Left colon (tissue), 2 donors: ENCODE measurements around the gene MS4A18. TPM values are rescaled to one million over a fixed set of nuclear protein-coding genes. Genes with fewer than 3 reads are reported as not detected.

ENCODE experiments used
- ATAC-seq: fragments of 200-7000 bp; cut with Tn5 transposase; one replicate; pipeline ENCODE4 v1.9.1; 2020; ENCODE audit warnings: mild to moderate bottlenecking, moderate library complexity
- DNase-seq, 2 donors: peaks; one replicate each; pipeline ENCODE4 v3.0.0-alpha.2; 2020
- intact Hi-C, 2 donors: fragments of 100-400 bp; cut with DNase I in 1 of 2; cut with micrococcal nuclease in 1 of 2; formaldehyde crosslinking; loops; one replicate each; pipeline versions ENCODE4 v1.11.2 to v1.14.0; 2022; cut with DNase I, micrococcal nuclease
- total RNA-seq, 2 donors: library from RNA; stranded (reverse); fragmentation: NEBNext Ultra II Directional; extraction: Animal tissue kit (Norgen Biotek cat#: 25700); gene quantifications; one replicate each; pipeline ENCODE4 v1.2.1, GENCODE V29; 2021
- donor health status: DM: no; HTN: no; CAD: no.
- donor health status: DM: yes; HTN: yes; CAD: no.

The MS4A18 gene
- total RNA-seq, 2 donors from 2014 or later = not detected

DNA sequence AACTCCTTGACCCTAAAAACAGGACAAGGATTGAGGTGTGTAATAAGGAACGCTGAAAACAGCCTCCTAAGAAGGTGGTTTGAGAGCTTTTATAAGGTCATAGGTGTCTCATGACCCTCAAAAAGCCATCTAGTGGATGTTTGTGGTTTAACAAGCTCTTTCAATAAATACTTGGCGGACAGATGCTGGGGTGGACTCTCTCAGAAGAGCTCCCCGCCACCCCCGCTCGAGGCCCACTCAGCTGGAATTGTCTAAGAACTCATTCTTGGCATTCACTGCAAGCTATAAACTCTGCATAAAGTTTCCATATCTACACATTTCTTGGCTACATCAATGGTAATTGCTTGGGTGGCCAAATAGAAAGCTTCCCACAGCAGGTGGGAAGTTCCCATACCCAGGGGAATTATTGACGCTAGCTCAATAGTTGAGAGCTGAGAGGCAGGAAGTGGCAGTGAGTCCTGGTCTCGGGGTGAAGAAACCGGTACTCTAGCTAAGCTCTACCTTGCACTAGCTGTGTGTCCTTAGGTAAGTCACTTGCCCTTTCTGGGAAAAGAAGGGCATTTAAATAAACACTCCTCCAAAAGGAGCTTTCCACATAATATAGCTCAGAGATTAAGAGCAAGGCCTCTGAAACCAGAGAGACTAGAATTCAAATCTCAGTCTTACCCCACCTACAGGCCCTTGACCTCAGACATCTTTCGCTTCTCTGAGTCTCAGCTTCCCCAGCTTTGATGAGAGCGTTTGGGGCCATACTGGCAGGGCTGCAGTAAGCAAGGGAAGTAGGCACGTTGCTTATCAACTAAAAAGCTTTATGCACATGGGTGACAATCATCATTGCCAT is 38.6 kb downstream of the MS4A18 start:
- DNase-seq = no peak
- peak; percentile 42 for ATAC-seq
- intact Hi-C loops = no loop called here

DNA sequence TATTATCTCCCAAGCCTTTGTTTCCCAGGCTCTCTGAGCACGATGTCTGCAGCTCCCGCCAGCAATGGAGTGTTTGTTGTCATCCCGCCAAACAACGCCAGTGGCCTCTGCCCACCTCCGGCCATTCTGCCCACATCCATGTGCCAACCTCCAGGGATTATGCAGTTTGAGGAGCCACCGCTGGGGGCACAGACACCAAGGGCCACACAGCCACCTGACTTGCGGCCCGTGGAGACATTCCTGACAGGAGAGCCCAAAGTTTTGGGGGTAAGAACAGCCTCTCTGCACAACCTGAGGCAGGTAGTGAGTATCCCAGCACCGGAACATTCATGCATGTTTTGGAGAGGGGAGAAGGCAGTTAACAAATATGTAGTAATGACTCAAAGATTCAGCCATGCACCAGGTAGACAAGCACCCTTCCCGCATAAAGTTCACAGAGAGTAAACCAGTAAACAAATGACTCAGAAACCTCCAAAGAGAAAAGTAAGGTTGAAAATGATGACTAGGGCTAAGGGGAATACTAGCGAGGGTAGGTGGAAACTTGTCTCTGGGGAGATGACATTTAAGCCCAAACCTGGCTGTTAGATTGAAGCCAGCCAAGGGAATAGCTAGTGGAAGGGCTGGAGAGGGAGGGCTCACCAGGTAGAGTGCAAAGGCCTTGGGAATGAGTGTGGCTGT is 39.3 kb downstream of the MS4A18 start:
- ATAC-seq (no peak), DNase-seq (no peak)
- intact Hi-C loops = no loop called here

DNA sequence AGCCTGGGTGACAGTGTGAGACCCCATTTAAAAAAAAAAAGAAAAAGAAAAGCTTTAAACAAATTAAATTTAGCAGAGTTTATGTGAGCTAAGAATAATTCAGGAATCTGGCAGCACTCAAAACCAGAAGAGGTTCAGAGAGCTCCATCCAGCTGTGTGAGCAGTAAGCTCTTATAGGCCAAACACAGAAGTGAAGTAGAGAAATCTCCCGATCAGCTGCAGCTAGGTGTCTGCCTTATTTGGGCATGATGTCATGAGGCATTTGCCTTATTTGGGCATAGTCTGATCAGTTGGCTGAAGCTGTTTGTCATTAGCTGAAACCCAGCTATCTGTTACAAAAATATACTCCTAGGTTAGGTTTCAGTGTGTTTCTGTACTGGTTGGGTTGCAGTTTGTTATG is 40.4 kb downstream of the MS4A18 start:
- ATAC-seq (no peak), DNase-seq (no peak)
- intact Hi-C loops = no loop called here

DNA sequence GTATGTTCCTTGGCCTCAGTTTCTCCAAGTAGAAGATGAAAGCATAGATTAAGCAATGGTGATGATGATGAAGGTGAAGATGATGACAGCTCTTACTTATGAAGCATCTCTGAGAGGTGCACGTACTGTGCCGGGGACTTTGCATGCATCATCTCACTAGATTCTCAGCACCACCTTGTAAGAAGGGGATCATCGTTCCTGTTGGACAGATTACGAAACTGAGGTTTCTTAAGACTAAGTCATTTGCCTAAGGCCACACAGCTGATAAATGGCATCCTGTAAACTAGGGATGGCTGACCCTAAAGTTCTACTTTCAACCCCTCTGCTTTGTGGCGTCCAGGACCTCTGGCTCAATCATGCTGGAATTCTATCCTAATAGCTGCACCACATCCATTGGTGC is 40.8 kb downstream of the MS4A18 start:
- intact Hi-C loops = no loop called here
- ATAC-seq = no peak
- DNase-seq = no peak

DNA sequence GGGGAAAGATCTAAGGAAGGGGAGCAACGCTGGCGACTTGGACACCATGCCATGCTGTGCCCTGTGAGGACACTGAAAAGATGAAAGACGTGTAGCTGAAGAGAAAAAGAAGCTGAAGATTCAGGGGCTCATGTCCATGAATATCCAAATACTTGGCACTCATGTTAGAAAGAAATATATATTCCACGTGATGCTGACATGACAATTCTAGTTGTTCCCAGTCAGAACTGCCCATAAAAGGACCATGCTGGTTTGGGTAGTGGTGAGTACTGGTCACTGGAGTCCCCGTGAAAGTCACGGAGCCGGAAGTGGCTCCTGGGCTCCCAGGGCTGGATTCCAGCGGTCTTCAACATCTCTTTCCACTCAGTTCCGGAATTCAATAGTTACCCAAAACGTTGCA is 42.0 kb downstream of the MS4A18 start:
- ATAC-seq = no peak
- DNase-seq = no peak
- intact Hi-C loops = no loop called here

DNA sequence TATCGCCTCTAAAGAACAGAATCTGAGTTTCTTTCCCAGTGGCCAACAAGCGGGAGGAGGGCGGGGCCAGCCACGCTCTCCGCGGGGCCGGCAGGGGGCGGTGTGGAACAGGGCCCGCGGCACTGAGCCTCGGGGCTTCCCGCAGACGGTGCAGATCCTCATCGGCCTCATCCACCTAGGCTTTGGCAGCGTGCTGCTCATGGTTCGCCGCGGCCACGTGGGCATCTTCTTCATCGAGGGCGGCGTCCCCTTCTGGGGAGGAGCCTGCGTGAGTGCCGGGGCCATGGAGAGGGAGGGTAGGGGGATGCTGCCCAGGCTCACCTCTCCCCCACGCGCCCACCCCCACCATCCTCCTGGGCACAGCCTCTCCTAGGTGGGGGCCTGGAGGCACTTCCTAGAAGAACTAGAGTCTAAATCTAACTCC is 42.9 kb downstream of the MS4A18 start:
- DNase-seq = no peak
- intact Hi-C loops = no loop called here

DNA sequence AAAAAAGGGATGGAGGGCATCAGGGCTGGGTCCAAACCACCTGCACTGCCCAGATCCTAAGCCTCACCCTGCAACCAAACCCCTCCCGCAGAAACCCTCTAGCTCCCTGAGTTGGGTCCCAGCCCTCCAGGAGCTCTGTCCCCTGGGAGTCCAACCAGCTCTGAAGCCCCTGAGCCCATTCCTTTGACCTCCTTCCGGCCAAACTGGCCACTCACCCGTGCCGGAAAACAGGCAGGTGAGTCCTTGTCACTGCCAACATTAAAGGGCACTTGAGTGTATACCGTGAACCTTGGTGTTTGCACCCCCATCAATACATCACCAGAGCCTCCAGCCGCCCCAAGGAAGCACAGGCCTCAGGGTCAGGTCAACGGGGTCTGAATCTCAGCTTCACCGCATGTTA is 43.7 kb downstream of the MS4A18 start:
- DNase-seq = no peak

More for the DNA sequence above, 42.9 kb downstream of the MS4A18 start:
- ATAC-seq = peak; percentile 55

DNA sequence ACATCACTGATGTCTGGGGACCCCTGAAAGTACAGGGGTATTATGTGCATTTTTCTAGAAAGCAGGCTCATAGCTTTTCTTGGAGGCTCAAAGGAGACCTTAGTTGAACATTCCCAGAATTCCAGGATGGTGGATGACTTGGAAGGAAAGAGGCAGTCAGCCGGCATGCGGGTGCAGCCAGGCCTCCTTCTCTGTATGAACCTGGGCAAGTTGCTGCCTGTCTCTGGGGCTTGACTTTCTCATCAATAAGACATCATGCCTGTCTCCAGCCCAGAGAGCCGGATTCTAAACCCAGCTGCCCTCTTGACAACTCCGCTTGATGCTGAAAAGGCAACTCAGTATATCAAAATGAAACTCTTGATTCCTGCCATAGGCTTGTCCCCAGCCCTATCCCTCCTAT is 44.8 kb downstream of the MS4A18 start:
- intact Hi-C loops = no loop called here
- no peak for DNase-seq
- ATAC-seq = no peak

More for the DNA sequence above, 43.7 kb downstream of the MS4A18 start:
- intact Hi-C loops = no loop called here
- ATAC-seq = no peak

DNA sequence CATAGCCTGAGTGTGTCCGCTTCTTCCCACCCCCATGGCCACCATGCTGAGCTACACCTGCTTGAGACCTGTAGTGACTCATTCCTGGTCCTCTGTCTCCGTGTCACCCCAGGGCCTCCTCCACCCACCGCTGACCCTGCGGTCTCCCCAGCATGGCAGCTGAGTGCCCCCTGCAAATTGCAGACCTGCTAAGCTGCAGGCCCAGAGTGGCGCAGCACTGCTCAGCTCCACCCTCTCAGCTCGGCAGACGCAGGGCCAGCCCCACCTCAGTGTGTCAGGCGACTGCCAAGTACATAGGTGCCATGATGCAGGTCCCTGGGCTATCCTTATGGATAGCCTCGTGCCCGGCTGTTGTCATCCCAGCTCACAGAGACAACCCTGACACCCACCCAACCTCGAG is 45.3 kb downstream of the MS4A18 start:
- ATAC-seq (no peak), DNase-seq (no peak)
- intact Hi-C loops = no loop called here

DNA sequence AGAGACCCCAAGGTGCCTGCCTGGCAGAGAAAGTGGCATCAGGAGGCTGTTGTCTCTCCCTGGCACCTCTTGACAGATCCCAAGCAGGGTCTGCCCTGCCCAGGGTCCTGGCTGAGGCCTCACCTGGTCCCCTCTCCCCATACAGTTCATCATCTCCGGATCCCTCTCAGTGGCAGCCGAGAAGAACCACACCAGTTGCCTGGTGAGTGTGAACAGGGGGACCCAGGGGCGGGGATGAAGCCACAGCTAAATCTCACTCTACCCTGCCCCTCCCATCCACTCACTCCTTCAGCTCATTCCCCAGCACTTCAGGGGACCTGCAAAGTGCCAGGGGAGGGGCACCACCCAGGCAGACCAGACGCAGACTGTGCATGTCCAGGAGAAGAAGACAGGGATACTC is 46.6 kb downstream of the MS4A18 start:
- ATAC-seq (no peak), DNase-seq (no peak)
- intact Hi-C loops = no loop called here

DNA sequence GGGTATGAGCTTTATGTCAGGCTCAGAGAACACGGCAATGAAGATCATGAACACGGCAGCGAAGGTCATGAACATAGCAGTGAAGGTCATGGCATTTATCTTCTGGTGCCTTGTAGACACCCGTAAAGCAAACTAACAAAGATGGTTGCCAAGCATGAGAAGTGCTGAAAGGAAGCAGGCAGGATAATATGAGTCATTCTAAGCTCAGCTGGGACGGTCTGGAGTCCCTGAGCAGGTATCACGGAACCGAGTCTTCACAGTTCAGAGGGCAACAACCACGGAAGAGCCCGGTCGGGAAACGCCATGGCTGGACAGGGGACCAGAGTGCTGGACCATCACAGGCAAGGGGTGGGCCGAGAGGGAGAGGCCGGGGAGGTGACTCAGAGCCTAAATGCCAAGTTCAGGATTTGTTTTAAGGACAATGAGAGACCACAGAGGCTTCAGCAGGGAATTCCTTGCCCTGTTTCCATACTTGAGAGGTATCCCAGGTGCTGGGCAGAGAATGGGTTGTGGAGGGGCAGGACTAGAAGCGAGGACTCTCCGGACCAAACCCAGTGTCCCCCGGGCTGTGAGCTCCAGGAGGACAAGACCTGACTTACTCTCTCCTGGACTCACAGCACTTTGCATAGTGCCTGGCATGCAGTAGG is 47.5 kb downstream of the MS4A18 start:
- no peak for DNase-seq
- ATAC-seq = no peak
- intact Hi-C loops = no loop called here

DNA sequence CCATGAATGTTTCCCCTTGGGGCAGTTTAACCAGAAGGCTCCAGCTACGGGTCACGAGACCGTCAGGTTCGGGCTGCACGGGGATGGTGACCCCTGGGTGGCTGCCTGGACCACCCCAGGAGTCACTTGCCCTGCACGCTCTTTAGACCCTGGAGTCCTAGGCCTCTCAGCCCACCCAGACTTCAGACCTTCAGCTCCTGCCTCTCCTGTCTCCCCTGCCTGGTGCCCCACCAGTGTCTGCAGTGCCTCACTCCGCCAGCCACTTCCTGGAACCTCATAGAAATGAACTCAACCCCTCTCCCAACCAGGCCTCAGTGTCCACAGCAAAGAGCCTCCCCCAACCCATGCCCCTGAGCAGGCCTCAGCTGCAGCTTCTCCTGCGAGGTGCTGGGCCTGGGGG is 48.1 kb downstream of the MS4A18 start:
- DNase-seq (no peak), ATAC-seq (no peak)
- intact Hi-C loops = no loop called here

DNA sequence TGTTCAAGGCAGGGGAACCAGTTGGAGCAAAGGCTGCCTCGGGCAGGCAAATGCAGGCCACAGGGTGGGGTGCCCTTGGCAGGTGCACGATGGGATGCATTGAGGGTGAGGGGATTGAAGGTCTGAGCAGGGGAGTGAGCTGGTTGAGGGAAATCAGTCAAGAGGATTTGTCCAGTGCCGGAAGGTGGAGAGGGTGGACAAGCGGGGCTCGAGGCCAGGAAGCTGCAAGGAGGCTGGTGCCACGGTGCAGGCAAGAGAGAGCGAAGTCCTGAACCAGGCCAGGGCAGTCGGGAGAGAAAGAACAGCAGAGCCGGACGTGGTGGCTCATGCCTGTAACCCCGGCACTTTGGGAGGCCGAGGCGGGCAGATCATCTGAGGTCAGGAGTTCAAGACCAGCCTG is 50.2 kb downstream of the MS4A18 start:
- ATAC-seq (no peak), DNase-seq (no peak)
- intact Hi-C loops = no loop called here

DNA sequence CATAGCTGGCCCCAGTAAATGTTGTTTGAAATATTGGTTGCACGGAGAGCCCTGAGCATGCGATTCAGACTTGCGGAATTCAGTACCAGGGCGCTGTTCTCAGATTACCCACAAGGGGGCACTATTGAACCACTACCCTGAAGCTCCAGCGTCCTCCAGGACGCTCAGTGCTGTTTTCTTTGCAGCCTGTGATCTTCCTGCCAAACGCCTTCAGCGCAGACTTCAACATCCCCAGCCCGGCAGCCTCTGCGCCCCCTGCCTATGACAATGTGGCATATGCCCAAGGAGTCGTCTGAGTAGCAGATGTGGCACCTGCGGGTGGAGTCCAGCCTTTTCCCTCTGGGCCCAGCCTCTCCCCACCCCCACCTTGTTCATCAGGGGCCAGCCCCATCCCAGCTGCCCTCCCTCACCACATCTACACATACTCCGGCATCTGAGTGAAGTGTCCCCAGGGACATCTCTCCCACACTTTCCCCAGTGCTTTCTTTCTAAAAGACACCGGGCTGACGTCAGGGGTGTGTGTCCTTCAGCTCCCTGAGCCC is 51.0 kb downstream of the MS4A18 start:
- ATAC-seq (peak; percentile 88), DNase-seq (peak; percentile 75 to 88)
- intact Hi-C loops = no loop called here

DNA sequence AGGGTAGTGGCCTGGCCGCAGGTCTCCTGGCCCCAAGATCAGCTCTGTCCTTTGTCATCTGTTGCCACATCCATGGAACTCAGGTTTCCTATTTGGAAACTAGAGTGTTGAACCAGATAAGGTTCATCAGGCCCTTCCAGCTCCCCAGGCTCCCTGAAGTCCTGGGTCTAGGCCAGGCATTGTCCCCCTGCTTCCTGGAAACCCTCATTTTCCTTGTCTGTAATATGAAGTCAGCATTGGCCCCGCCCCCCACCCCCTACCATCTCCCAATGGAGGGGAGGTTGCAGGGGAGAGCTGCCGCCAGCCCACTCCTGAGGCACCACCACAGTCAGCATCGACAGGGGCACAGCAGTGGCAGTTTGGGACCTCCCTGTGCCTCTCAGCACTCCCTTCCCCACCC is 51.6 kb downstream of the MS4A18 start:
- DNase-seq (no peak), ATAC-seq (no peak)
- intact Hi-C loops = no loop called here

DNA sequence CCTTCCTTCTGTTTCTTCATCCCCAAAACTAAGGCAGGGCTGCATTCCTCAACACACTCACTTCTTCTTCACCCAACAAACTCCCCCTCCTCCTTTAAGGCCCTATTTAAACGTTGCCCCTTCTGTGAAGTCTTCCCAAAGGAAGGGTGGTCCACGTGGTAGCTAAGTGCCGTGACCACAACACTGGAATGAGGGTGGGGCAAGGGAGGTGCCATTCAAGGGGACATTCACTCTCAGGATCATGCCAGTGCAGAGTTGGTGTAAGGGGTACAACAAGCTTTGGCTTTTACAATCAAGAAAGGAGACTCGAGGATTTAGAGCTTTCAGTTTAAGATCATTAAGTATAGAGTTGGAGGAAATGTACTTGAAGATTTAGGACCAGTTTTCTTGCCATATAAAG is 52.6 kb downstream of the MS4A18 start:
- DNase-seq (no peak), ATAC-seq (no peak)
- intact Hi-C loops = no loop called here

DNA sequence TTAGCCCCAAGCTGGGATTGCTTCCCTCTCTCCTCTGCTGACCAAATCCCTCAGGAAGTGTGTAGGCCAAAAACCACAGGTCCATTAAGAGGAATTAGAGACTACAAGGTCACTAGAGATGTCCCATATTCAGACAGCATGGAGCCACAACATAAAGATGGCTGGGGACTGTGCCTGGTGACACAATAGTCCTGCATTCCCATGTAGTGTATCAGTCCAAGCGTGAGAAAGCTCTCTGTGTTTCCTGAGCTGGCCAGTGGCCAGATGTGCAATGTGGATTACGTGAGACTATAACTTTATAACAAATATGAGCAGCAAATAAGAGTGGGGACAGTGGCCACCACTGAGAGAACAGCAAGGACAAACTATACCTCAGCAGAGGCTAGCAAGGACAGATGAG is 53.1 kb downstream of the MS4A18 start:
- peak; percentile 11 for ATAC-seq
- no peak for DNase-seq
- intact Hi-C loops = no loop called here

DNA sequence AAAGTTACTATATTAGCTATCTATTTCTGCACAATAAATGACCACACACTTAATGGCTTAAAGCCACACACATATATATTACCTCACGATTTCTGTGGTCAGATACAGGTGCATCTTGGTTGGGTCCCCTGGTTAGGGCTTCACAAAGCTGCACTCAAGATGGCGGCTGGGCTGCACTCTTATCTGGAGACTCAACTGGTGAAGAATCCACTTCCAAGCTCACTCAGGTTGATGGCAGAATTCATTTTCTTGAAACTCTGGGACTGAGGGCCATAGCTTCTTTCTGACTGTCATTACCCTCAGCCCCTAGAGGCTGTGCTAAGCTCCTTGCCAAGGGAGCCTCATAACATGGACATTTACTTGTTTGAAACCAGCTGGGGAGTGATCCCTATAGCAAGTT is 55.5 kb downstream of the MS4A18 start:
- DNase-seq (no peak), ATAC-seq (no peak)
- intact Hi-C loops = no loop called here

DNA sequence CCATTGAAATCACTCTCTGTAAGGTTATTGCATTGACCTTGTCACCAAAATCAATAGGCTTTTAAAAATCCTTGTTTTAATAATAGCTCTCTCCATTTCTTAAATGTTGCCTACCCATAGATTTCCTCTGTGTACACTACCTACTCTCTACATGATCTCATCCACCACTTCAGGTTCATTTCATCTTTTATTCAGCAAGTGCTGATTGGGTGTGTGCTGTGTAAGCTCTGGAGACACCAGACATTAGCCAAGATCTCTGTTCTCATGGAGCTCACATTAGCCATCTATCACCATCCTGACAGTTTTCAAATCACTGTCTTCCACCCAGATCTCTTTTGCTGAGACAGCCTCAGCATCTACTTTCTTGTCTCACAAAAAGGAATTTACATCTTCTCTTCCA is 56.3 kb downstream of the MS4A18 start:
- no peak for DNase-seq
- ATAC-seq = no peak
- intact Hi-C loops = no loop called here
